IMR-90 (cell line): ENCODE results near the gene GLYATL2. TPM values are rescaled to one million over a fixed set of nuclear protein-coding genes. Genes with fewer than 3 reads are reported as not detected.

ENCODE experiments used
- ATAC-seq: fragments of 200-7000 bp; cut with Tn5 transposase; 2 replicates; pipeline ENCODE4 v1.9.1; 2020; ENCODE audit warnings: low read depth, mild to moderate bottlenecking, moderate library complexity
- BruUV-seq: library from RNA; stranded (reverse); fragments of 400-500 nt; replicated peaks from 2 replicates; lab custom pipeline; 2021; lab: Mats Ljungman, UMichigan
- CTCF ChIA-PET: fragments of 300-600 bp; formaldehyde crosslinking; extraction: SDS; loops from one replicate; lab custom pipeline; 2021; ENCODE audit warnings: antibody characterized with exemption; lab: Yijun Ruan, JAX
- POLR2A ChIA-PET: fragments of 300-600 bp; sonication (Branson Sonifier 250); formaldehyde crosslinking; loops from one replicate; lab custom pipeline; 2022; ENCODE audit warnings: antibody characterized with exemption; ENCODE audit not compliant: unreplicated experiment; lab: Charles Lee
- DNase-seq: peaks from one replicate; pipeline ENCODE4 v3.0.0; 2013
- H2AFZ ChIP-seq: replicated peaks from 2 replicates; pipeline ENCODE3; 2013; ENCODE audit warnings: low read length, mild to moderate bottlenecking; ENCODE audit not compliant: poor library complexity
- H2AK5ac ChIP-seq: 2 replicates; pipeline ENCODE4 v1.6.1; 2013; ENCODE audit warnings: low read depth, low read length, inconsistent platforms
- H2AK9ac ChIP-seq: replicated peaks from 2 replicates; pipeline ENCODE3; 2013; ENCODE audit warnings: mild to moderate bottlenecking, low read depth, low read length, moderate library complexity; ENCODE audit not compliant: poor library complexity
- H2BK120ac ChIP-seq: 2 replicates; pipeline ENCODE4 v1.6.1; 2013; ENCODE audit warnings: low read depth, low read length, inconsistent platforms
- H2BK15ac ChIP-seq: 3 replicates; pipeline ENCODE4 v1.6.1; 2013; ENCODE audit warnings: low read depth, low read length, inconsistent platforms
- H2BK20ac ChIP-seq: 2 replicates; pipeline ENCODE4 v1.6.1; 2013; ENCODE audit warnings: low read depth, mild to moderate bottlenecking, inconsistent platforms, low read length, moderate library complexity
- H2BK5ac ChIP-seq: 2 replicates; pipeline ENCODE4 v1.6.1; 2013; ENCODE audit warnings: mild to moderate bottlenecking, low read depth, low read length, inconsistent platforms; ENCODE audit not compliant: poor library complexity, severe bottlenecking
- H3K14ac ChIP-seq: replicated peaks from 2 replicates; pipeline ENCODE4 v1.6.1; 2013; ENCODE audit warnings: low read depth, low read length, inconsistent platforms
- H3K18ac ChIP-seq: 2 replicates; pipeline ENCODE4 v1.6.1; 2013; ENCODE audit warnings: low read depth, low read length, control low read depth
- H3K23ac ChIP-seq: 2 replicates; pipeline ENCODE4 v1.6.1; 2013; ENCODE audit warnings: low read depth, low read length, inconsistent platforms
- H3K27ac ChIP-seq: 2 replicates; pipeline ENCODE4 v1.5.1; 2013; ENCODE audit warnings: mild to moderate bottlenecking, control low read depth, low read length; ENCODE audit not compliant: insufficient read depth
- H3K27me3 ChIP-seq: 2 replicates; pipeline ENCODE4 v1.6.1; 2013; ENCODE audit warnings: low read length; ENCODE audit not compliant: control insufficient read depth, insufficient read depth
- H3K36me3 ChIP-seq: 2 replicates; pipeline ENCODE4 v1.6.1; 2013; ENCODE audit warnings: low read length, mixed read lengths; ENCODE audit not compliant: control insufficient read depth, insufficient read depth
- H3K4ac ChIP-seq: 2 replicates; pipeline ENCODE4 v1.6.1; 2013; ENCODE audit warnings: low read depth, low read length, inconsistent platforms
- H3K4me1 ChIP-seq: 2 replicates; pipeline ENCODE4 v1.6.1; 2013; ENCODE audit warnings: low read length, mixed read lengths; ENCODE audit not compliant: control insufficient read depth, insufficient read depth
- H3K4me2 ChIP-seq: 2 replicates; pipeline ENCODE4 v1.6.1; 2013; ENCODE audit warnings: low read depth, mild to moderate bottlenecking, control low read depth, low read length, moderate library complexity
- H3K4me3 ChIP-seq: 2 replicates; pipeline ENCODE4 v1.5.1; 2013; ENCODE audit warnings: low read depth, mild to moderate bottlenecking, control low read depth, low read length, moderate library complexity; ENCODE audit not compliant: insufficient read depth
- H3K56ac ChIP-seq: 2 replicates; pipeline ENCODE4 v1.6.1; 2013; ENCODE audit warnings: low read length, inconsistent platforms; ENCODE audit not compliant: insufficient read depth; ENCODE audit errors: extremely low read depth
- H3K79me1 ChIP-seq, 2 experiments: 2 replicates each; pipeline ENCODE4 v1.6.1; 2013; ENCODE audit warnings: low read length in 2 of 2, inconsistent platforms in 1 of 2, low read depth in 1 of 2
- H3K9ac ChIP-seq: 2 replicates; pipeline ENCODE4 v1.6.1; 2013; ENCODE audit warnings: low read depth, low read length, control low read depth
- H3K9me1 ChIP-seq: 2 replicates; pipeline ENCODE4 v1.6.1; 2013; ENCODE audit warnings: low read length, inconsistent platforms; ENCODE audit not compliant: insufficient read depth
- H3K9me3 ChIP-seq: 2 replicates; pipeline ENCODE4 v1.6.1; 2013; ENCODE audit warnings: low read length; ENCODE audit not compliant: control insufficient read depth, insufficient read depth
- H4K20me1 ChIP-seq: 2 replicates; pipeline ENCODE4 v1.6.1; 2013; ENCODE audit warnings: low read length, inconsistent platforms; ENCODE audit not compliant: insufficient read depth
- H4K5ac ChIP-seq: 2 replicates; pipeline ENCODE4 v1.6.1; 2013; ENCODE audit warnings: mild to moderate bottlenecking, low read depth, low read length, control low read depth
- H4K8ac ChIP-seq, 2 experiments: 2 replicates each; pipeline ENCODE4 v1.6.1; 2013; ENCODE audit warnings: low read depth in 2 of 2, low read length in 2 of 2, control low read depth in 1 of 2, inconsistent platforms in 1 of 2
- H4K91ac ChIP-seq: 2 replicates; pipeline ENCODE4 v1.6.1; 2013; ENCODE audit warnings: low read depth, low read length, inconsistent platforms; ENCODE audit not compliant: insufficient read depth
- BHLHE40 ChIP-seq: fragments of 150-350 bp; IDR thresholded peaks from 2 replicates; pipeline ENCODE4 v1.6.1; 2016; ENCODE audit warnings: mild to moderate bottlenecking, low read depth, low read length
- CEBPB ChIP-seq: IDR thresholded peaks from 2 replicates; pipeline ENCODE4 v1.6.1; 2012; ENCODE audit warnings: low read depth, low read length, improper control_type of control experiment
- CHD1 ChIP-seq: IDR thresholded peaks from 2 replicates; pipeline ENCODE4 v1.6.1; 2012; ENCODE audit warnings: low read depth, low read length, improper control_type of control experiment
- FOS ChIP-seq: fragments of 150-350 bp; IDR thresholded peaks from 2 replicates; pipeline ENCODE4 v1.6.1; 2016; ENCODE audit warnings: low read depth, low read length
- MAFK ChIP-seq: IDR thresholded peaks from 2 replicates; pipeline ENCODE4 v1.6.1; 2012; ENCODE audit warnings: low read depth, low read length, improper control_type of control experiment
- MXI1 ChIP-seq: IDR thresholded peaks from 2 replicates; pipeline ENCODE4 v1.6.1; 2012; ENCODE audit warnings: low read depth, mild to moderate bottlenecking, low read length, moderate library complexity, borderline replicate concordance
- NFE2L2 ChIP-seq: fragments of 150-350 bp; IDR thresholded peaks from 2 replicates; pipeline ENCODE4 v1.6.1; 2016; ENCODE audit warnings: low read depth, mild to moderate bottlenecking, low read length
- POLR2A ChIP-seq: IDR thresholded peaks from 2 replicates; pipeline ENCODE4 v1.6.1; 2012; ENCODE audit warnings: mild to moderate bottlenecking, low read depth, low read length
- RAD21 ChIP-seq: IDR thresholded peaks from 2 replicates; pipeline ENCODE4 v1.6.1; 2012; ENCODE audit warnings: low read length, improper control_type of control experiment
- RCOR1 ChIP-seq: IDR thresholded peaks from 2 replicates; pipeline ENCODE4 v1.6.1; 2012; ENCODE audit warnings: mild to moderate bottlenecking, low read length, improper control_type of control experiment; ENCODE audit not compliant: insufficient replicate concordance
- RFX5 ChIP-seq: IDR thresholded peaks from 2 replicates; pipeline ENCODE4 v1.8.0; 2012; ENCODE audit warnings: low read depth, mild to moderate bottlenecking, low read length, moderate library complexity
- SMC3 ChIP-seq: fragments of 150-350 bp; IDR thresholded peaks from 2 replicates; pipeline ENCODE4 v1.6.1; 2016; ENCODE audit warnings: low read depth, mild to moderate bottlenecking, antibody characterized with exemption, low read length, moderate library complexity
- USF2 ChIP-seq: fragments of 150-350 bp; IDR thresholded peaks from 2 replicates; pipeline ENCODE4 v1.6.1; 2017; ENCODE audit warnings: mild to moderate bottlenecking, antibody characterized with exemption, low read length, low read depth
- dilution Hi-C: fragments of 300-500 bp; cut with HindIII; formaldehyde crosslinking; loops from one replicate; pipeline ENCODE4 v1.14.3; 2018; ENCODE audit warnings: low sequenced_read_pairs; ENCODE audit not compliant: unreplicated experiment
- in situ Hi-C: fragments of 300-500 bp; cut with MboI; formaldehyde crosslinking; loops from 3 replicates; pipeline ENCODE4 v1.14.3; 2019; ENCODE audit warnings: low sequenced_read_pairs, inconsistent platforms, mixed read lengths
- intact Hi-C: fragments of 100-400 bp; cut with micrococcal nuclease; formaldehyde crosslinking; loops from 2 replicates; pipeline ENCODE4 v1.10.0; 2022
- polyA plus RNA-seq, 3 experiments: library from polyadenylated mRNA; depleted of rRNA; stranded (reverse); fragments of >200 nt; gene quantifications; 2 replicates each; pipeline ENCODE4 v1.2.3, GENCODE V29; 2012; ENCODE audit warnings: low replicate concordance in 1 of 3
- total RNA-seq: library from RNA; depleted of rRNA; stranded (reverse); fragments of >200 nt; gene quantifications from 2 replicates; pipeline ENCODE4 v1.2.3, GENCODE V29; 2012
- TF ChIP-seq, protein P1 (sequence below): fragments of 150-350 bp; IDR thresholded peaks from 2 replicates; pipeline ENCODE4 v1.6.1; 2016; ENCODE audit warnings: low read depth, mild to moderate bottlenecking, low read length, moderate library complexity, borderline replicate concordance
- TF ChIP-seq, protein P2 (sequence below): conservative IDR thresholded peaks from 2 replicates; pipeline ENCODE4 v1.5.1; 2012; ENCODE audit warnings: mild to moderate bottlenecking, low read depth, low read length, improper control_type of control experiment

GLYATL2 gene
- total and polyA plus RNA-seq, 2 of the 4 experiments (the other 2 are of a cell fraction) = 0.36 to 0.77 TPM

DNA sequence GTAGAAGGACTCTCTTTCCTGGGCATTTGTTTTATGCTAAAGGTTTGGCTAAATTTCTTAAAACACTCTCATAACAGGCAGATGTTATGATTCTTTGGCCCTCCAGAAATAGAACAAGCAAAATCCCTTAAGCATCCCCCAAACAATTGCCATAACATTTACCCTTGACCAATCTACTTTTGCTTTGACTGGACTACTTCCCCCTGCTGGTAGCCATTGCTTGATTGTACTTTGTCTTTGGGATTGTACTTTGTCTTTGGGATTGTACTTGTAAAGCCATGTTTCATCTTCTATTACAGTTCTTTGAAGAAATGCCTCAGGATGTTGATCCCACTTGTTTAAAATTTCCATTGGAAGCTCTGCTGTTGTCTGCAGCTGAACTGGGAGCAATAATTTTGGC, 59.5 kb downstream of the GLYATL2 start:
- dilution Hi-C loops (no loop called here), in situ Hi-C loops (no loop called here), intact Hi-C loops (loop anchor here (5.0 kb wide), 1 partner anchor 108 kb away; no protein-coding TSS in a partner anchor)
- no peak overlapping the region for H3K4me2 ChIP-seq
- no peak overlapping the region for H3K14ac ChIP-seq
- no peaks in the 10 kb centered on the region for H4K20me1 ChIP-seq
- H2BK5ac ChIP-seq = no peak overlapping the region
- no peak overlapping the region for H3K56ac ChIP-seq
- H3K27ac ChIP-seq = no peak overlapping the region
- H3K9ac ChIP-seq = no peak overlapping the region
- no peak overlapping the region for H2AK5ac ChIP-seq
- H2BK20ac ChIP-seq = no peak overlapping the region
- H3K9me1 ChIP-seq = no peaks in the 10 kb centered on the region
- no peaks in the 10 kb centered on the region for H3K4me1 ChIP-seq
- H2AK9ac ChIP-seq = no peak overlapping the region
- no peak overlapping the region for H3K4me3 ChIP-seq
- DNase-seq (no peak), ATAC-seq (no peak)
- no TSS peak for BruUV-seq
- no peak overlapping the region for H2BK120ac ChIP-seq
- no peak overlapping the region for H2BK15ac ChIP-seq
- no peak overlapping the region for H3K18ac ChIP-seq
- CTCF ChIA-PET = interaction anchor here (0.5 kb wide), 1 partner anchor 1189 kb away, joined by 5 read pairs; no protein-coding TSS in a partner anchor
- H3K9me3 ChIP-seq = no peaks in the 10 kb centered on the region
- POLR2A ChIA-PET = no interaction called here
- no peaks in the 10 kb centered on the region for H3K27me3 ChIP-seq
- no peak overlapping the region for H4K91ac ChIP-seq
- no peak overlapping the region for H4K8ac ChIP-seq
- no peak overlapping the region for H2AFZ ChIP-seq
- no peaks in the 10 kb centered on the region for H3K79me1 ChIP-seq
- TF ChIP-seq, protein P1, sequence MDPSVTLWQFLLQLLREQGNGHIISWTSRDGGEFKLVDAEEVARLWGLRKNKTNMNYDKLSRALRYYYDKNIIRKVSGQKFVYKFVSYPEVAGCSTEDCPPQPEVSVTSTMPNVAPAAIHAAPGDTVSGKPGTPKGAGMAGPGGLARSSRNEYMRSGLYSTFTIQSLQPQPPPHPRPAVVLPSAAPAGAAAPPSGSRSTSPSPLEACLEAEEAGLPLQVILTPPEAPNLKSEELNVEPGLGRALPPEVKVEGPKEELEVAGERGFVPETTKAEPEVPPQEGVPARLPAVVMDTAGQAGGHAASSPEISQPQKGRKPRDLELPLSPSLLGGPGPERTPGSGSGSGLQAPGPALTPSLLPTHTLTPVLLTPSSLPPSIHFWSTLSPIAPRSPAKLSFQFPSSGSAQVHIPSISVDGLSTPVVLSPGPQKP = no peak
- no peak for TF ChIP-seq BHLHE40
- no peak for TF ChIP-seq SMC3
- TF ChIP-seq USF2 = no peak
- TF ChIP-seq RFX5 = no peak
- TF ChIP-seq CEBPB = no peak
- no peak for TF ChIP-seq RCOR1
- TF ChIP-seq, protein P2, sequence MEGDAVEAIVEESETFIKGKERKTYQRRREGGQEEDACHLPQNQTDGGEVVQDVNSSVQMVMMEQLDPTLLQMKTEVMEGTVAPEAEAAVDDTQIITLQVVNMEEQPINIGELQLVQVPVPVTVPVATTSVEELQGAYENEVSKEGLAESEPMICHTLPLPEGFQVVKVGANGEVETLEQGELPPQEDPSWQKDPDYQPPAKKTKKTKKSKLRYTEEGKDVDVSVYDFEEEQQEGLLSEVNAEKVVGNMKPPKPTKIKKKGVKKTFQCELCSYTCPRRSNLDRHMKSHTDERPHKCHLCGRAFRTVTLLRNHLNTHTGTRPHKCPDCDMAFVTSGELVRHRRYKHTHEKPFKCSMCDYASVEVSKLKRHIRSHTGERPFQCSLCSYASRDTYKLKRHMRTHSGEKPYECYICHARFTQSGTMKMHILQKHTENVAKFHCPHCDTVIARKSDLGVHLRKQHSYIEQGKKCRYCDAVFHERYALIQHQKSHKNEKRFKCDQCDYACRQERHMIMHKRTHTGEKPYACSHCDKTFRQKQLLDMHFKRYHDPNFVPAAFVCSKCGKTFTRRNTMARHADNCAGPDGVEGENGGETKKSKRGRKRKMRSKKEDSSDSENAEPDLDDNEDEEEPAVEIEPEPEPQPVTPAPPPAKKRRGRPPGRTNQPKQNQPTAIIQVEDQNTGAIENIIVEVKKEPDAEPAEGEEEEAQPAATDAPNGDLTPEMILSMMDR = no peak
- no peak for TF ChIP-seq NFE2L2
- no peak for TF ChIP-seq POLR2A
- TF ChIP-seq FOS = no peak
- TF ChIP-seq MXI1 = no peak
- no peak for TF ChIP-seq CHD1
- TF ChIP-seq MAFK = no peak
- no peak for TF ChIP-seq RAD21
- H4K5ac ChIP-seq = no peak overlapping the region
- H3K4ac ChIP-seq = no peak overlapping the region
- no peaks in the 10 kb centered on the region for H3K36me3 ChIP-seq
- H3K23ac ChIP-seq = no peak overlapping the region
